ENCODE results near the gene HNRNPL. TPM values are rescaled to one million over a fixed set of nuclear protein-coding genes. Genes with fewer than 3 reads are reported as not detected.
A peak's percentile ranks its signal among the peaks of the same experiment; 100 is the strongest.
"Not testable (repeated sequence)": the region's sequence is repeated elsewhere in the genome, so short reads cannot be mapped to it uniquely, and the experiment has no call there.

Gene HNRNPL
- total RNA-seq, 6 experiments from 2014 or later = 89.5 to 157 (median 102) TPM

- intact Hi-C loops (cut with DNase I) = no loop called here
- H3K4me3 ChIP-seq = no peak overlapping the region
- ATAC-seq = no peak
Measured at GRCh38 chr19:38878575-38879399, 29.0 kb upstream of the HNRNPL start.

GRCh38 chr19:38877781-38878574 is 28.2 kb upstream of the HNRNPL start, which contains the start of gene RINL:
Gene RINL (minus strand): TSS chr19:38878275. CDS start chr19:38876742, 1,533 bp downstream.
- peak within 1 kb of the TSS; percentile 9 to 51 (median 20) for H3K27ac ChIP-seq
- peak; percentile 44 to 81 (median 67) for ATAC-seq
- no peak for TF ChIP-seq CTCF (IDR thresholded peaks at IDR 0.05)
- H3K36me3 ChIP-seq = no peaks in the 10 kb centered on the region
- no peak within 1 kb of the TSS for H3K4me3 ChIP-seq
- WGBS (ENCODE audit: insufficient coverage, low coverage, low lambda C conversion rate, missing lambda C conversion rate) = 39% methylated on average over 7 of the region's 11 CpGs
- H3K27me3 ChIP-seq = no peaks in the 10 kb centered on the region
- no peaks in the 10 kb centered on the region for H3K9me3 ChIP-seq
- intact Hi-C loops (cut with DNase I) = no loop called here
- peak in 1 of 3 donors; percentile 70 for DNase-seq
- no peaks in the 10 kb centered on the region for H3K4me1 ChIP-seq

More at GRCh38 chr19:38878575-38879399, 29.0 kb upstream of the HNRNPL start:
- H3K27ac ChIP-seq = peak overlapping the region; percentile 9 to 51 (median 20)
- no peaks in the 10 kb centered on the region for H3K27me3 ChIP-seq
- no peaks in the 10 kb centered on the region for H3K9me3 ChIP-seq
- H3K36me3 ChIP-seq = peaks cover 0 to 4% (median 0%) of the 10 kb centered on the region in 4 donors
- DNase-seq = no peak
- 47% methylated on average over 5 of the region's 16 CpGs for WGBS (ENCODE audit: insufficient coverage, low coverage, low lambda C conversion rate, missing lambda C conversion rate)
- H3K4me1 ChIP-seq = no peaks in the 10 kb centered on the region
- no peak for TF ChIP-seq POLR2A (IDR thresholded peaks at IDR 0.05)

- H3K27ac ChIP-seq = no peak overlapping the region
- no peaks in the 10 kb centered on the region for H3K4me1 ChIP-seq
- no peaks in the 10 kb centered on the region for H3K27me3 ChIP-seq
- intact Hi-C loops (cut with DNase I) = no loop called here
- no peak for DNase-seq
- no peak for ATAC-seq
- H3K36me3 ChIP-seq = no peaks in the 10 kb centered on the region
- 85% methylated on average over 5 of the region's 6 CpGs for WGBS (ENCODE audit: insufficient coverage, low coverage, low lambda C conversion rate, missing lambda C conversion rate)
- H3K9me3 ChIP-seq = no peaks in the 10 kb centered on the region
- no peak overlapping the region for H3K4me3 ChIP-seq
- no peak for TF ChIP-seq CTCF (IDR thresholded peaks at IDR 0.05)
Measured at GRCh38 chr19:38875656-38876395, 26.0 kb upstream of the HNRNPL start.

GRCh38 chr19:38873400-38873799 is 23.6 kb upstream of the HNRNPL start:
- ATAC-seq; intact Hi-C loops (cut with DNase I); H3K9me3 ChIP-seq; H3K27me3 ChIP-seq; H3K4me3 ChIP-seq; H3K36me3 ChIP-seq; DNase-seq; H3K27ac ChIP-seq: not testable (repeated sequence)
- peaks cover 0 to 14% (median 2%) of the 10 kb centered on the region in 4 donors for H3K4me1 ChIP-seq
- WGBS (ENCODE audit: insufficient coverage, low coverage, low lambda C conversion rate, missing lambda C conversion rate) = 83% methylated on average over 7 of the region's 10 CpGs

- WGBS (ENCODE audit: insufficient coverage, low coverage, low lambda C conversion rate, missing lambda C conversion rate) = 100% methylated on average over 4 of the region's 19 CpGs
- Histone ChIP-seq H3K4me1 (peaks cover 0 to 14% (median 2%) of the 10 kb centered on the region in 4 donors), H3K4me3 (no peak overlapping the region), H3K27me3 (no peaks in the 10 kb centered on the region), H3K36me3 (no peaks in the 10 kb centered on the region), H3K9me3 (no peaks in the 10 kb centered on the region), H3K27ac (no peak overlapping the region)
- TF ChIP-seq POLR2A (IDR thresholded peaks at IDR 0.05) = no peak
- TF ChIP-seq CTCF (IDR thresholded peaks at IDR 0.05) = no peak
- intact Hi-C loops (cut with DNase I) = no loop called here
- ATAC-seq (no peak), DNase-seq (no peak)
Measured at GRCh38 chr19:38870612-38871011, 20.8 kb upstream of the HNRNPL start.
